HG02973 (cell line): ENCODE measurements around the gene ELP5.
"Not testable (repeated sequence)": the region's sequence is repeated elsewhere in the genome, so short reads cannot be mapped to it uniquely, and the experiment has no call there.

Experiments used
- ATAC-seq: cut with Tn5 transposase; IDR thresholded peaks from one replicate; pipeline ENCODE4 v1.9.1; 2021; ENCODE audit warnings: moderate library complexity; ENCODE audit not compliant: unreplicated experiment

The ELP5 gene

GRCh38 chr17:7235693-7236665, 16.0 kb upstream of the ELP5 start:
- no peak for ATAC-seq

- no peak for ATAC-seq
Observed at GRCh38 chr17:7236808-7237207, 15.2 kb upstream of the ELP5 start.

GRCh38 chr17:7237266-7237760, 14.7 kb upstream of the ELP5 start:
- ATAC-seq = no peak

- no peak for ATAC-seq
Observed at GRCh38 chr17:7237761-7238419, 14.1 kb upstream of the ELP5 start.

GRCh38 chr17:7238420-7239090, 13.5 kb upstream of the ELP5 start:
- ATAC-seq = no peak

GRCh38 chr17:7239091-7240027, 12.7 kb upstream of the ELP5 start, which contains the start of gene PHF23:
PHF23 (minus strand) TSS chr17:7239457; CDS start chr17:7239279, 178 bp downstream.
- ATAC-seq = peak; percentile 34

GRCh38 chr17:7240375-7240774, 11.6 kb upstream of the ELP5 start:
- ATAC-seq = no peak

- ATAC-seq = no peak
Observed at GRCh38 chr17:7241090-7241733, 10.8 kb upstream of the ELP5 start.

- ATAC-seq = peak; percentile 21
Observed at GRCh38 chr17:7241783-7242716, 10.0 kb upstream of the ELP5 start, which contains the start of gene GABARAP. GABARAP (minus strand) TSS chr17:7242449; CDS start chr17:7242330, 119 bp downstream.

GRCh38 chr17:7242717-7243452, 9.1 kb upstream of the ELP5 start:
- peak; percentile 33 for ATAC-seq

- no peak for ATAC-seq
Observed at GRCh38 chr17:7243453-7243729, 8.6 kb upstream of the ELP5 start.

GRCh38 chr17:7243838-7244237, 8.2 kb upstream of the ELP5 start:
- ATAC-seq = not testable (repeated sequence)

GRCh38 chr17:7246779-7247178, 5.2 kb upstream of the ELP5 start:
- ATAC-seq = no peak

- ATAC-seq = no peak
Observed at GRCh38 chr17:7248796-7249195, 3.2 kb upstream of the ELP5 start.

GRCh38 chr17:7249214-7249613, 2.8 kb upstream of the ELP5 start:
- ATAC-seq = no peak

- no peak for ATAC-seq
Observed at GRCh38 chr17:7249830-7250229, 2.2 kb upstream of the ELP5 start.

- no peak for ATAC-seq
Observed at GRCh38 chr17:7250695-7251627, 1.1 kb upstream of the ELP5 start.
